GM19240 (cell line): ENCODE measurements around the gene ALCAM.

Source experiments
- DNase-seq: peaks from one replicate; pipeline ENCODE4 v3.0.0; 2011; ENCODE audit warnings: low spot score; ENCODE audit not compliant: insufficient read length

Gene ALCAM

DNA sequence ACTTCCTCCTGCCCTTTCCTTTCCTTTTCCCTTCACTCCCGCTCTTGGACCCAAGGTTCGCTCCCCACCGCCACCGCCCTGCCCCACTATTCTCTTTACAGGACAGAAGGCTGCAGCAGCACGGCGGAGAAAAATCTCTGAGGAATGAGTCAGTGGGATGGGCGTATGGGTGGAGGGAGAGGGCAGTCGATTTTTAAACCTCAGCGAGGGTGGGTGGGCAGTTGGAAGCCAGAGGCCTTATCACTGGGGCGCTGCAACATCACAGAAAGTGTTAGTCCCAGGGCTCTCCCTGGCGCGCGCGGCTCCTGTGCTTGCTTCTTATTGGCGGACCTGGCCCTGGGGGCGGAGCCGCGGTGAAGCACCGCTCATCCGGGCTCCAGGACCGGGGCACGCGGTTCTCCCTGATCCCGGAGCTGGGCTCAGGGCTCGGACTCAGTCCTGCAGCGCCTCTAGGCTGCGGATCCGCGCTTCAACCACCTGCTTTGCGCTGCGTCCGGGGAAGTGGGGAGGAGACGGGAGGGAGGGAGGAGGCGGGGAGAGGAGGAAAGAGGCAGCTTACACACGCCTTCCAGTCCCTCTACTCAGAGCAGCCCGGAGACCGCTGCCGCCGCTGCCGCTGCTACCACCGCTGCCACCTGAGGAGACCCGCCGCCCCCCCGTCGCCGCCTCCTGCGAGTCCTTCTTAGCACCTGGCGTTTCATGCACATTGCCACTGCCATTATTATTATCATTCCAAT is at the start of gene ALCAM:
Gene ALCAM (plus strand): TSS at position 584 of the 737 bp plus-strand sequence.
- DNase-seq: peak; percentile 20

DNA sequence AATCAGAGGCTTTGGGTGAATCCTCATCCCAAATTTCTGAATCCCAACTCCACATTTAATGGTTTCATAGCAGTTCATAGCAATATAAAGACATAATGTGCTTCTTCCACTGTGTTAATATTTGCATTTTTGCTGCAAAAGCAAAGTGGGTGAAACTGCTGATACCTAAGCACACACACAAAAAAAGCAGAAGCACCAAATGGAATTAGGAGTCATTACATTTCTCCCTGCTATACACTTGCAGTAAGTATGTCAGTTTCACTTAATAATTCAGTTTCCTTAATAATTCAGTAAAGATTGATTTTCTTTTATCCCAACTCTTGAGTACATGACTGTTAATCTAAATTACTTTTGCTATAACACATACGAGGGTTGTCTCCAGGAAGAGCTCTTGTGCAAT is 48.9 kb upstream of the ALCAM start:
- no peak for DNase-seq

DNA sequence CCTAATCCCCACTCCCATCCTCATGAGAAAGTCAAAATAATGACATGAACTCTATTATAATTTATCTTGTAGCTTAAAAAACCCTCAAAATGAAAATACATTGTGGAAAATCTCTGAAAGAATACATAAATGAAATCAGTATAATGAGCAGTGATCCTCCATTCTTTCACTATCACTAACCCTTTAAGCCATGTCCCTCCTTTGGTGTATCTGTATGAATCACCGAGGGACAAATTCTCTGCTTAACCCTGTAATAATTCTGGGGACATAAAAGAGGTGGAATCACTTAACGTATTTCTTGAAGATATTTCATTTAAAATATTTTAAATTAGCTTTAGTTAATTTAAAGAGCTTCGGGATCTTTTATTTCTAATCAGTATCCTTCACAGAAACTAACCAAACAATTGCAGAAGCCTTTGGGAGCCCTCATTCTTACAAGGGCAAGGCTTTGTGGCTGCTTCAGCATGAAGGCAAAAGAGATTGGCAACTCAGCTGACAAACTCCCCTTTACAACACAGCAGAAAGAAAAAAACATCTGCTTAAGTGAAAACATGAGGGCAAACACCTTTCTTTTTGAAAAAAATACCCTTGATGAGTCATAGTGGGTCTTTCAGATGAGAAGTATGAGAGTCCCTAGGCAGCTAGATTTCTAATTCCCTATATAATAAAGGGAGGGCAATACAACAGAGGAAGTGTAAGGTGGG is 44.0 kb upstream of the ALCAM start:
- DNase-seq: peak; percentile 6

DNA sequence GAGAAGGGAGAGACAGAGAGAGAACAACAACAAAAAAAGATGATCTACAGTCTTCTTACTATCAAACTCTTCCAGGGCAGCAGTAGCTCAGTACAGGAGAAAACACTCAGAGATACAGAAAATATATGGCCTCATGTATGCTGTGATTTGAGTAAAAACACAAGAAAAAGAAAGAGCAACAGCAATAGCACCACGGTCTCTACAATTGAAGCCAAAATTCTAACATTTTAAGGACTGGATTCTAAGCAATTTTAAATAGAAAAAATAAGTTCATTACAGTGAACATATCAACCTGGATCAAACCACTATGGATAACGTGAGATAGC is 43.5 kb upstream of the ALCAM start:
- no peak for DNase-seq

- no peak for DNase-seq
Measured at GRCh38 chr3:105324951-105325350, 41.8 kb upstream of the ALCAM start.

DNA sequence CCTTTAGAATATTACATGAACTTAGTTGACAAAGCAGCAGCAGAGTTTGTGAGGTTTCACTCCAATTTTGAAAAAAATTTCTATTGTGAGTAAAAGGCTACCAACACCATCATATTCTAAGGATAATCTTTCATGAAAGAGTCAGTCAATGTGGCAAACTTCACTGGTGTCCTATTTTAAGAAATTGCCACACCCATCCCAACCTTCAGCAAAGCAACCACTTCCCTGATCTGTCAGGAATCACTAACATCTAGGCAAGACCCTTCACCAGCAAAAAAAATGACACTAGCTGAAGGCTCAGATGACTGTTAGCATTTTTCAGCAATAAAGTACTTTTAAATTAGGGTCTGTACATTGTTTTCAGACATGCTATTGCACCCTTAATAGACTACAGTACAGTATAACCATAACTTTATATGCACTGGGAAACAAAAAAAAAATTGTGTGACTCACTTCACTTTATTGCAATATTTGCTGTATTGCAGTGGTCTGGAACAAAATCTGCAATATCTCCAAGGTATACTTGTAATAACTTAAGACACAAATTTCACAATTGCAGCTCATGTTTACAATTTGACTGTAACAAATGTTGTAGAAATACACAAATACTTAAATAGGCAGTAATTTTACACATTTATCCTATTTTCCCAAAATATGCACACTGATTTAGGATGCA is 38.9 kb upstream of the ALCAM start:
- no peak for DNase-seq

DNA sequence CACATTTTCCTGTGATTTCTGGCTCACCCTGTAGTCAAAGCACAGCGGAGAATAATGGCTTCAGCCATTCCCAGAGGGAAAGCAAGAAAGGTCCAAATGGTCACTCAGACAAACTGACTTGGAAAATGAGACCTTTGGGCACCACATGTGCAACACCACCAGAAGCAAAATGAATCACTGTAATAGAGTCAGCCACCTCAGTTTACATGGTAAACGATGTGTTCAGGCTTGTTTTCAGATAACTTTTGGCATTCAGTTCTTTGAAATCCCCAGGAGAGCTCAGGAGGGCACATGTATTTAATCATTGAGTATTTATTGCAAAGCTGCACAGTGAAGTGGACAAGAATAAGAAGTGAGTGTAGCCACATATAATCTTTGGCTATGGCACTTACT is 38.4 kb upstream of the ALCAM start:
- DNase-seq: no peak

DNA sequence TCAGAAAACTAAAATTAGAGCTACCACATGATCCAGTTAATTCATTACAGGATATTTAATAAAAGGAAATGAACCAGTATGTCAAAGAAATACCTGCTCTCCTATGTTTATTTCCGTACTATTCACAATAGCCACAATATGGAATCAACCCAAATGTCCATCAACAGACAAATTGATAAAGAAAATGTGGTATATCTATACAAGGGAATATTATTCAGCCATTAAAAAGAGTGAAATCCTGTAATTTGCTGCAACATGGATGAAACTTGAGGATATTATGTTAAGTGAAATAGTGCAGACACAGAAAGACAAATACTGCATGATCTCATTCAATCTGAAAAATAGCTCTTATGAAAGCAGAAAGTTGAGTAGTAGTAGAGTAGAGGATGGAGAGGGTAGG is 33.7 kb upstream of the ALCAM start:
- no peak for DNase-seq

DNA sequence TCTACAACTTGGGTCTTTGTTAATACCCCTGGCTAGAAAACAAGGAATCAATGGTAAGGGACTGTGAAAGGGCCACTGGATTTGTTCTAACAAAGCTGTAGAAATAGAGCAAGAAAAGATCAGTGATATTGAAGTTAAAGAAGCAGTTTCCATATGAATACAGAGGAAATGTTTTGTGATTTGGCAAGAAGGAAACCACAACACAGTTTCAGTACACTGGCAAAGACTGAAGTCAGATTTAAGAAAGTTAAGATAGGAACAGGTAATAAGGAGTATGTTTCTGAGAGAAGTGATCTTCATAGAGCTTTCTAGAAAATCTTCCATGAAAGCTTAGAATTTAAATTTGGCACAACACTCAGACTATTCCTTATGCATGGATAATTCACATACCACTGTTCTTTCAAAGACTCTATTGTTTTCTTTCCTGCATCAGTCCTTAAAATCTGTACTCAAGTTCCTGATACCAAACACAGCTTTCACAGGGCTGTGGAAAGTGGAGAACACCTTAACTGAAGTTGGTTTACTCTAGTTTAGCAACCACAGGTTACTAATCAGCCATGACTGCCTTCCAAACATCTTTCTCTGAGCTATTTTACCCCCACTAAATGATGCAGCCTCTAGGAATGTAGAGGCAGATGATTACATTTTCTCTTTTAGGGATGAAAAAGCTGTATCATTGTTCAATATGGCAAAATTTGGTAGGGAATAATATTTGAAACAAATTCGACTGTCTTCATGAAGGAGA is 32.4 kb upstream of the ALCAM start:
- DNase-seq: no peak

- DNase-seq: no peak
Measured at GRCh38 chr3:105339946-105340345, 26.8 kb upstream of the ALCAM start.

DNA sequence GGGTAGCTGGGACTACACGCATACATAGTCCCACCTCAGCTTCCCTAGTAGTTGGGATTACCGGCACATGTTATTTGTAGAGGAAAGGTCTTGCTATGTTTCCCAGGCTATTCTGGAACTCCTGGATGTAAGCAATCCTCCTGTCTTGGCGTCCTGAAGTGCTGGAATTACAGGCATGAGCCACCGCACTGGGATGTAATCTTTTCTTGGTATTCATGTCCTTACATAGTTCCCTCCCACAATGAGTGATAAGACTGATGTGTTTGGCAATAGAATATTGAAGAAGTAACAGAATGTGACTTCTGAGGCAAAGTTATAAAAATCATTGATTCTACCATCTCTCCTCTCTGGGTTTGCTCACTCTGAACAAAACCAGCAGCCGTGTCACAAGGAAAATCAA is 22.7 kb upstream of the ALCAM start:
- no peak for DNase-seq

DNA sequence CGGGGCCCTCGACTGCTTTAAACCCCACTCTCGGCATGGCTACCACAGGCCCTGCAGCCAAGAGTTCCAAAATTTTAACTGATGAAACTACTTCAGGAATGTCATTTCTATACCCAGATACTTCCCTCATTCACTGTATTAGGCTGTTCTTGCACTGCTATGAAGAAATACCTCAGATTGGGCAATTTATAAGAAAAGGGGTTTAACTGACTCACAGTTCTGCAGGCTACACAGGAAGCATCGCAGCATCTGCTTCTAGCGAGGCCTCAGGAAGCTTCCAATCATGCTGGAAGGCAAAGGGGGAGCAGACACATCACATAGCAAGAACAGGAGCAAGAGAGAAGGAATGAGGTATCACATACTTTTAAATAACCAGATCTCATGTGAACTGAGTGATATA is 21.6 kb upstream of the ALCAM start:
- no peak for DNase-seq

DNA sequence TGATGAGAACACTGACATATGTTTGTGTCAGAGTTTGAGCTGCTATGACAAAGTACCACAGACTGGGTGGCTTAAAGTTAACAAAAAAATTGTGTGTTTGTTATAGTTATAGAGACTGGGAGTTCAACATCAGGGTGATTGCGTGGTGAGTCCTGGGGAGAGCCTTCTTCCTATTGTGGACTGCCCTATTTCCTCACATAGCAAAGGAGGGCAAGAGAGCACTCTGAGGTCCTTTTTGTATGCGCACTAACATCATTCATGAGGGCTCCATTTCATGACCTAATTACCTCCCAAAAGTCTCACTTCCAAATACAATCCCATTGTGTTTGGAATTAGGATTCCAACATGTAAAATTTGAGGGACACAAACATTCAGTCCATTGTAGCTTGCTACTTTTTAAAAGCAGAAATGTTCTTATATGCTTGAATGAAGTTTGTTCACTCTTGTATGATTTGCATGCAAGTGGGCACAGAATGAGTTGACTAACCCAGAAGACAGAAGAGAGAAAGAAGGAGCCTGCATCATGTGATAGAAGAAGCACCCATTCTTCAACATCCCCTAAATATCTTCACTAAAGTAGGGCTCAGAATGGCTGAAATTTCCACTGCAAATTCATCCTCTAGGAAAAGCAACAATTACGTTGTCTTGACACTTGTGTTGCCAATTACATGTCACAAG is 18.9 kb upstream of the ALCAM start:
- no peak for DNase-seq

- no peak for DNase-seq
Measured at GRCh38 chr3:105348307-105348706, 18.4 kb upstream of the ALCAM start.

DNA sequence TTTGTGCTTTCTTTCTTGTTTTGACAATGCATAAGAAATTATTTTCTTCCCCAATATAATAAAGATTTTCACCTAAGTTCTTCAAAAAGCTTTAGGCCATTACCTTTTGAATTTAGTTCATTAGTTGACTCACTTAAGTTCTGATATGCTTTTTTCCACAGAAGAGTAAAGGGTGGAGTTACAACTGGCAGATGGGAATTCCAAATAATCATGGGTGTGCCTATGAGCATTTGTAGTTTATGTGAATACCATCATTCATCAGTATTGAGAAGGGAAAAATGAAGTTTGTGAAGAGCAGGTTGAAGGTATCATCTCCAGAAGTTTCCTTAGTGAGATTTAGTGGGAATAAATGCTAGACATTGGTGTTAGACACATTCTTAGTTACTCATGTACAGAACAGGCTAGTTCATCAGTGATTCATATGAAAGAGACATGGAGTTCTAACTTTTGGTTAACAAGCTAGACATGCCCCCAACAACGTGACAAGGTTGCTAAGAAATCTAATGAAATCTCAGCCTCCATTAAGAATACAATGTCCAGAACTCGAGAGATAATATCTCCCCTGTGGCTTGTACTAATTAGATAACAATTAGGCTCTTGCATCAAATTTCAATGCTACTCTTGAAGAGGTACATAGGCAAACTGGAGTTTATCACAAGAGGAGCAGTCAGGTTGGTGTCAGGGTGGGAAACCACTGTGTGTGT is 16.9 kb upstream of the ALCAM start:
- DNase-seq: no peak

DNA sequence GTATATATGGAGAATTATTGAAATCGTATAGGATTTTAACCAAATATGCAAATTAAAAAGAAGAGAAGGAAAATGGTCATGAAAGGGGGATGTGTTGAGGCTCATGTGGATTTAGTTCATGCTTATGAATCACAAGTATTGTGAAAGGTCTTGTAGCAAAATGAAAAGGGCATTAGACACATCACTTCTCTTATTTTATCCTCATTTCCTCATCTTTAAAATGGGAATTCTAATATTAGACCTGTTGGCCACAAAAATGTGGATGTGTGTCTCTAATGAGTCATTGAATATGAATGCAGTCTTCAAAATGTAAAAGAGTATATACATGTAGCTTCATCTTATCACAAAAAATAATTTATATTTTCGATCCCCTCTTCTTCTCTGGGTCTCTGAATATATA is 14.9 kb upstream of the ALCAM start:
- DNase-seq: no peak

DNA sequence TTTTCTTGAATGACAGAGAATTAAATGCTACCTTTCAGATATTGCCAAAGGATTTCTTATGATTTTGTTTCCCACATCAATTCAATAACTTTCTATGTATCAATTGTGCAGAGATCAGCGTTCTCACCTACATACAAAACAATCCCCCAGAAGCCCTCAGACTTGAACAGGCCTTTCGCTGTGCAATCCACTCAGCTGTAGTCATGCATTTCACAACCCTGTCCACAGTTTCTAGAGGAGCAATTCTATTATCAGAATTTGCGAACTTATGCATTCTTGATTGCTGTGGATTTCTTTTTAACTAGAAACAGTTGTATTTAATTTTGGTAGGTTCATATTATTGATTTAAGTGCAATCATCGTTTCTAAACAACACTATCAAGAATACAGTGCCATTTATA is 13.7 kb upstream of the ALCAM start:
- DNase-seq: no peak

GRCh38 chr3:105353485-105354161 is 13.1 kb upstream of the ALCAM start:
- DNase-seq: no peak

DNA sequence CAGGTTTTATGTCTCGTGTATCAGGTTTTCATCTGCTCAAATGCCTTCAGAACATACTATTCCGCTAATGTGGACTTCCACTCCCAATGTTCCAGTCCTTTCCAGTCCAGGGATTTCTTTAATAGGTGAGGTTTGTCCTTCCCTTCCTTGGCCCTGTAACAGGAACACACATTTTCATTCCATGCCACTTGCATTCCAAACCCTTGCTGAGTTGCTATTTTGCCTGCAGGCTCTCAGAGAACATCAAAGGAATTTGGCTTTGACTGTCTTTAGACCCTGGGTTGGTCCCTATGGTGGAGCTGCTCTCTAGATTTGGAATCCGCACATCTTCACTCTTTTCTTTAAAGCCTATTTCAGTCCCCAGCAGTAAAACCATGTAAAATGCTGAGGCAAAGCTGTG is 12.3 kb upstream of the ALCAM start:
- DNase-seq: no peak

DNA sequence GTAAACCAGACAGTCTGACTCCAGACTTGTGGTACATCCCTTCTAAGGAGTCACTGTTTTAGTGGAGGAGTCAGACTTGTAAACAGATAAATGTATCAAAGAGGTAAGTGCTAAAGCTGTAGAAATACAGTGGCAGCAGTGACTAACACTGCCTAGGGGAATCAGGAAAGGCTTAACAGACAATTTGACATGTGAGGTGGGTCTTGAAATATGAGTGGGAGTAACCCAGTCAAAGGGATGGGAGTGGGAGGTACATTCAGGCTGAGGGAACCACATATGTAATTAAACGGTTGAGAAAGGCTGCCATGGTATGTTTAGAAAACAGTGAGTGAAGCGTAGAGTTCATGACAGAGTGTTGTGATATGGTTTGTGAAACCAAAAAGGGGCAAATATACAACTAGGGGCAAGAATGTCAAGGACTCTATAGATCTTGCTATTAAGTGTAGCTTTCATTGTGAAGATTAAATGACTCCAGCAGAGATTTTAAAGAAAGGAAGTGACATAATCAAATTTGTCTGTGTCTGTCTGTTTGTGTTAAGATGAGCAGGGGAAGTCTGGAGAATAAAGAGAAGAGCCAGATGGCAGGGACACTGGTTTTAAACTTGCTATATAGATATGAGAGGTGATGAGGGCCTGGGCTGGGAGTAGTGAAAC is 11.2 kb upstream of the ALCAM start:
- DNase-seq: no peak
